CD4-positive, alpha-beta T cell (primary cell): ENCODE data around the gene HAPLN1. TPM values are rescaled to one million over a fixed set of nuclear protein-coding genes. Genes with fewer than 3 reads are reported as not detected.

ENCODE experiments used
- ATAC-seq: fragments of 200-7000 bp; cut with Tn5 transposase; one replicate; pipeline ENCODE4 v1.10.0; 2022; ENCODE audit warnings: mild to moderate bottlenecking; ENCODE audit not compliant: poor library complexity
- CTCF ChIA-PET: fragments of 350-600 bp; sonication (Branson Sonifier 250); formaldehyde crosslinking; loops from one replicate; lab custom pipeline; 2021; ENCODE audit warnings: antibody characterized with exemption, inconsistent platforms; lab: Charles Lee
- POLR2A ChIA-PET: fragments of 350-600 bp; sonication (Branson Sonifier 250); formaldehyde crosslinking; loops from one replicate; lab custom pipeline; 2021; ENCODE audit warnings: antibody characterized with exemption, inconsistent platforms; lab: Charles Lee
- DNase-seq, 14 experiments: peaks; one replicate each; pipeline ENCODE4 v3.0.0-alpha.2; 2013 to 2020; ENCODE audit warnings: mixed read lengths in 2 of 14
- H3K27ac ChIP-seq, 2 donors: one replicate each; pipeline versions ENCODE4 v1.5.1 to v1.7.0; 2013; ENCODE audit warnings: low read length in 2 of 2, low read depth in 1 of 2, mild to moderate bottlenecking in 1 of 2
- H3K27me3 ChIP-seq, 2 experiments: 1 replicate in 1 of 2; 2 replicates in 1 of 2; pipeline versions ENCODE4 v1.6.1 to v1.7.0; 2013; ENCODE audit warnings: low read length in 2 of 2, control low read depth in 1 of 2, mild to moderate bottlenecking in 1 of 2, moderate library complexity in 1 of 2; ENCODE audit not compliant: insufficient read depth in 2 of 2, control insufficient read depth in 1 of 2
- H3K36me3 ChIP-seq: one replicate; pipeline ENCODE4 v1.6.1; 2013; ENCODE audit warnings: low read length, control low read depth; ENCODE audit not compliant: insufficient read depth
- H3K4me1 ChIP-seq: one replicate; pipeline ENCODE4 v1.6.1; 2013; ENCODE audit warnings: low read length, control low read depth; ENCODE audit not compliant: insufficient read depth
- H3K4me3 ChIP-seq: one replicate; pipeline ENCODE4 v1.5.1; 2013; ENCODE audit warnings: mild to moderate bottlenecking, low read length, moderate library complexity
- H3K9me3 ChIP-seq, 2 experiments: 1 replicate in 1 of 2; 2 replicates in 1 of 2; pipeline versions ENCODE4 v1.6.1 to v1.7.0; 2013; ENCODE audit warnings: low read length in 2 of 2, mild to moderate bottlenecking in 2 of 2, control low read depth in 1 of 2, moderate library complexity in 1 of 2; ENCODE audit not compliant: control insufficient read depth in 1 of 2, insufficient read depth in 1 of 2
- H3K27ac Mint-ChIP-seq: one replicate; pipeline ENCODE4 v1.8.0; 2020; ENCODE audit warnings: mixed read lengths
- H3K27me3 Mint-ChIP-seq: one replicate; pipeline ENCODE4 v1.8.0; 2021; ENCODE audit warnings: mixed read lengths
- H3K36me3 Mint-ChIP-seq: one replicate; pipeline ENCODE4 v1.8.0; 2021; ENCODE audit warnings: low read depth, mixed read lengths
- H3K4me1 Mint-ChIP-seq: one replicate; pipeline ENCODE4 v1.8.0; 2021; ENCODE audit warnings: low read depth, mixed read lengths
- H3K4me3 Mint-ChIP-seq: one replicate; pipeline ENCODE4 v1.8.0; 2020; ENCODE audit warnings: mild to moderate bottlenecking, mixed read lengths
- H3K9me3 Mint-ChIP-seq: one replicate; pipeline ENCODE4 v1.8.0; 2020; ENCODE audit warnings: mixed read lengths
- CTCF ChIP-seq: fragments of 200-600 bp; IDR thresholded peaks from one replicate; pipeline ENCODE4 v1.8.0; 2022; ENCODE audit warnings: antibody characterized with exemption, mild to moderate bottlenecking
- intact Hi-C, 2 experiments: fragments of 100-400 bp; cut with DNase I in 1 of 2; cut with micrococcal nuclease in 1 of 2; formaldehyde crosslinking; loops; one replicate each; pipeline versions ENCODE4 v1.15.1 to v1.9.0; 2023 to 2025; cut with DNase I, micrococcal nuclease
- total RNA-seq, 174 experiments: library from RNA in 2 of 174; stranded (reverse) in 2 of 174; gene quantifications; one replicate each; pipeline ENCODE4 v1.2.3 and lab custom pipeline; 2021 to 2026

HAPLN1 gene
- total RNA-seq, 2 experiments from 2014 or later = not detected

- H3K27me3 Mint-ChIP-seq = peaks cover 14% of the 10 kb centered on the region
- H3K27me3 ChIP-seq = no peaks in the 10 kb centered on the region
- H3K36me3 ChIP-seq = no peaks in the 10 kb centered on the region
- DNase-seq (no peak), ATAC-seq (no peak)
- no peak overlapping the region for H3K27ac Mint-ChIP-seq
- no peak overlapping the region for H3K4me3 Mint-ChIP-seq
- H3K9me3 Mint-ChIP-seq = no peaks in the 10 kb centered on the region
- no peaks in the 10 kb centered on the region for H3K36me3 Mint-ChIP-seq
- no peak for TF ChIP-seq CTCF
- no peak overlapping the region for H3K27ac ChIP-seq
- no peaks in the 10 kb centered on the region for H3K4me1 ChIP-seq
- no peaks in the 10 kb centered on the region for H3K4me1 Mint-ChIP-seq
- ChIA-PET POLR2A (no interaction called here), CTCF (no interaction called here)
- H3K9me3 ChIP-seq = peaks cover 0 to 4% of the 10 kb centered on the region in 2 experiments
- H3K4me3 ChIP-seq = no peak overlapping the region
- intact Hi-C loops = no loop called here
Measured at GRCh38 chr5:83641946-83642345, 78.7 kb downstream of the HAPLN1 start.

DNA sequence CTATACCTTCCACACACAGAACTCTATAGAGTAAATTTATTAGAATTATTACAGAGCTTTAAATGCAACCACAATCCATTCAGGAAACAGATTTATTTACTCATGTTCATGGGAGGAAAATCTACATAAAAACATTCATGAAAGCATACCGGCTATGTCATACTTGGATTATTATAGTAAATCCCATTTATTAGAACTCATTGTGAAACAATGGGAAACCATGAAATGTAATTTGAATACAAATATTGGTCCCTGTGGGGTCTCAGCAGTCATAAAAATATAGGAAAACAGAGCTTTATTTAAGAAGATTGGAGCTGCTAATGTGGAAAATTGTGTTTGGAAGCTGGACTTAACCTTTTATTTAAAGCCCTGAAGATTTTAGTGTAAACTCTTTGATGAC, 80.7 kb downstream of the HAPLN1 start:
- Mint-ChIP-seq H3K9me3 (no peaks in the 10 kb centered on the region), H3K27me3 (peaks cover 18% of the 10 kb centered on the region), H3K4me3 (no peak overlapping the region), H3K36me3 (no peaks in the 10 kb centered on the region), H3K4me1 (no peaks in the 10 kb centered on the region), H3K27ac (no peak overlapping the region)
- TF ChIP-seq CTCF = no peak
- Histone ChIP-seq H3K4me1 (no peaks in the 10 kb centered on the region), H3K9me3 (peaks cover 0 to 4% of the 10 kb centered on the region in 2 experiments), H3K27ac (no peak overlapping the region), H3K27me3 (no peaks in the 10 kb centered on the region), H3K4me3 (no peak overlapping the region), H3K36me3 (no peaks in the 10 kb centered on the region)
- DNase-seq (no peak), ATAC-seq (no peak)
- CTCF ChIA-PET = no interaction called here
- intact Hi-C loops = no loop called here
- POLR2A ChIA-PET = no interaction called here

GRCh38 chr5:83636156-83636555, 84.5 kb downstream of the HAPLN1 start:
- Histone ChIP-seq H3K36me3 (no peaks in the 10 kb centered on the region), H3K27ac (no peak overlapping the region), H3K27me3 (no peaks in the 10 kb centered on the region), H3K4me1 (no peaks in the 10 kb centered on the region), H3K4me3 (no peak overlapping the region), H3K9me3 (no peaks in the 10 kb centered on the region)
- H3K4me3 Mint-ChIP-seq = no peak overlapping the region
- intact Hi-C loops = no loop called here
- H3K9me3 Mint-ChIP-seq = no peaks in the 10 kb centered on the region
- no peaks in the 10 kb centered on the region for H3K36me3 Mint-ChIP-seq
- H3K27ac Mint-ChIP-seq = no peak overlapping the region
- ATAC-seq (no peak), DNase-seq (no peak)
- no peak for TF ChIP-seq CTCF
- POLR2A ChIA-PET = no interaction called here
- H3K4me1 Mint-ChIP-seq = no peaks in the 10 kb centered on the region
- CTCF ChIA-PET = no interaction called here
- peaks cover 13% of the 10 kb centered on the region for H3K27me3 Mint-ChIP-seq
